Upper lobe of left lung (tissue), 4 donors: ENCODE measurements around the gene CYP4B1.

Experiments
- CTCF ChIP-seq, 6 experiments: fragments of 450-650 bp in 4 of 6; fragments of 200-600 bp in 2 of 6; sonication (generic) in 2 of 6; IDR thresholded peaks; one replicate each; pipeline ENCODE4 v1.5.1; 2016 to 2019; ENCODE audit warnings: antibody characterized with exemption in 6 of 6
- EP300 ChIP-seq, 4 donors: sonication (generic); formaldehyde crosslinking; IDR thresholded peaks; one replicate each; pipeline ENCODE4 v1.5.1; 2017; ENCODE audit warnings: antibody characterized with exemption in 4 of 4, control low read depth in 2 of 4
- POLR2A ChIP-seq, 4 donors: fragments of 450-650 bp; IDR thresholded peaks; one replicate each; pipeline ENCODE4 v1.5.1; 2016 to 2017; ENCODE audit warnings: antibody characterized with exemption in 4 of 4, mild to moderate bottlenecking in 2 of 4
- POLR2AphosphoS5 ChIP-seq, 2 donors: sonication (generic); formaldehyde crosslinking; IDR thresholded peaks; one replicate each; pipeline ENCODE4 v1.5.1; 2017; ENCODE audit warnings: antibody characterized with exemption in 2 of 2

GRCh38 chr1:46812065-46812963 is 13.5 kb downstream of the CYP4B1 start:
- TF ChIP-seq CTCF (IDR thresholded peaks at IDR 0.05) (no peak), EP300 (IDR thresholded peaks at IDR 0.05) (no peak), POLR2A (IDR thresholded peaks at IDR 0.05) (no peak), POLR2AphosphoS5 (IDR thresholded peaks at IDR 0.05) (no peak)
